ENCODE data around the gene ZBP1. TPM values are rescaled to one million over a fixed set of nuclear protein-coding genes. Genes with fewer than 3 reads are reported as not detected.

Gene ZBP1
- total RNA-seq, 2 donors from 2014 or later, result 4.0 to 6.8 TPM

DNA sequence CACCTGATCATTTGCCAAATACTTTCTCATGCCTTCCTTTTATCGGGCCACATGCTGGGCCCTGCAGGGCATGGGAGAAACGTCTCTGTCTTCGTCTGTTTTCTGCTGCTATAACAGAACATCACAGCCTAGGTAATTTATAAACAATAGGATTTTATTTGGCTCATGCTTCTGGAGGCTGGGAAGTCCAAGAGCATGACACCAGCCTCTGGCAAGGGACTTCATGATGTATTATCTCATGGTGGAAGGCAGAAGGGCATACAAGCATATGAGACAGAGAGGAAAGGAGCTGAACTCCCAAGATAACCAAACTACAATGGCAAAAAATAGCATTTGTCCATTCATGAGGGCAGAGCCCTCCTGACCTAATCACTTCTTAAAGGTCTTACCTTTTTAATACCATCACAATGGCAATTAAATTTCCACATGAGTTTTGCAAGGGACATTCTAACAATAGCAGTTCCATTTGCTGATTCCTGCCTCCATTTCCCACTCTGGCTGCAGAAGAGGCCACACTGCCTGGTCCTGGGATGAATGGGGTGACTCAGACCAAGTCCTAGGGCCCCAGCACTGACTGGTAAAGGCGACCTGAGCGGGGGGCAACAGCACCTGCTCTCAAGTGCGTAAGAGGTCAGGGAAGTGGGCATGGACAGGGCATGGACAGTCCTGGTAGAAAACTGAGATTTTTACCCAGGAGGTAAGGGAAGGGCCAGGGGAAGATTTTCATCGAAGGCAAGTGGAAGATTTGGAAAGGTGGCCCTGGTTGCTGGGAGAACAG is 5.1 kb upstream of the ZBP1 start:
- ATAC-seq, result no peak
- no peak for DNase-seq
- intact Hi-C loops (cut with DNase I, micrococcal nuclease), result no loop called here

DNA sequence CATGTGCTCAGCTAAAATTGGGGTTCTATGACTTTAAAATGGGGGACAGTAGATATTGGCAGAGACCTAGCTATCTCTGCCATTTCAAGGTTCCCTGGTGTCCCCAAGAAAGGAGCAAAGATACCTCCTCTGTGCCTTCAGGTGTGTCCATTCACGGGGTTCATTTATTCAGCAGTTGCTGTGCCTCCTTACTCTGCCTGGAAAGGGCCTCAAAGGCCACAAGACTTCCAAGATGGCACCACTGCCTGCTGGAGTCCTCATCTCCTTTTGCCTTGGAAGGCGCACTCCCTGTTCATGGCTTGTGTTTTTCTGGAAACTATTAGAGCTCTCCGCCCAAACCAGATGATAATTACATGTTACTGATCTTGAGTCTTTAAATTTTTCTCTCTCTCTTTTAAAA is 3.9 kb upstream of the ZBP1 start:
- DNase-seq, result no peak
- ATAC-seq, result no peak
- intact Hi-C loops (cut with DNase I, micrococcal nuclease), result no loop called here

DNA sequence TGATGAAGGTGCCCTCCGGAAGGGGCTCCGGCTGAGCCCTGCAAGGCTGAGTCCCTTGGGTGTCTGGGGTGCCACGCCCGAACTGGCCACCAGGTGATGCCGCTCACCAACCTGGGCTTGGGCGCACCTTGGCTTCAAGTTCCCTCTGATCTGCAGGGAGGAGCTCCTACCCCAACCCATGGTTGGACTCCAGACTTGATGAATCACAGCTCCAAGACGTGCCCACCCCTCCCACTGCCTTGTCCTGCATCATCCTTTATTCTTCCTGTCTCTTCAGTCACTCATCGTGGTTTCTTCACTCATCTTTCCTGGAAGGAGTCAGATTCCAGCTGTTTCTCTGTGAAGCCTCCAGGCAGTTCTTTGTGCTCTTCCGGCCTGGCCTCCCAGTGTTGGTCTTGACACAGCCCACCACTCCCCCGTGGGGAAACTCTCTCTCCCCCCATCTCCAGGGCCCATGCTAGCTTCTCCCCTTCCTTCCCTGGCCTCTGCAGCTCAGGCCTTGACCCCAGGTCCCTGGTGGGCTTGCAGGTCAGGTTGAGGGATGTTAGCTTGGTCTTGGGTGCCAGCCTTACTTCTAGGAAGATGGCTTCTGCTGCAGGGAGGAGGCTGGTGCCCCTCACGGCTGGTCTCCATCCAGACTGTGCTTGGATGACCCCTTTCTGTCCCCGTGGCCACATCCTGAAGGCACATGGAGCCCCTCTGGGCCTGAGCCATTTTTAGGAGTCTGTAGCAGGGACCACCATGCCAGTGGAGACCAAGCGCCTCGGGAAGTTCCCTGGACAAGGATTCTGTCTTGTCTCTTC is 2.6 kb upstream of the ZBP1 start:
- intact Hi-C loops (cut with DNase I, micrococcal nuclease), result no loop called here
- peak in 1 of 2 donors; percentile 81 for DNase-seq
- ATAC-seq, result peak; percentile 62

DNA sequence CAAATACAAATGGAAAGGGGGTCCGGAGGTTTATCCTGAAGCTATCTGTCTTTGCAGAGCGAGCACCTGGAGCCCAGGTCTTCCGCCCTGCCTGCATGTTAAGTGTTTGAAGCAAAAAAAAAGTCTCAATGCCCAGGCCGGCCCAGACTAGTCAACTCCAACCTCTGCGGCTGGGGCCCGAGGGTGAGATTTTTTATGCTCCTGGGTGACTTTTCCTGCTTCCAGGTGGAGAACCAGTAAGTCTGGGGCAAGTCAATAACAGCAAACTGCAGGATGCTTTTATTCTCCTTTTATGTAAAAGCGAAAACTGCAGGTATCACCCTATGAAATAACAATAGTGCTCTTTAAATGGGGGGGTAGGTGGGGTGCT is 2.0 kb upstream of the ZBP1 start:
- DNase-seq (no peak), ATAC-seq (no peak)
- intact Hi-C loops (cut with DNase I, micrococcal nuclease), result no loop called here

GRCh38 chr20:57621421-57622200 is 1.4 kb upstream of the ZBP1 start:
- ATAC-seq (peak; percentile 32), DNase-seq (no peak)
- intact Hi-C loops (cut with DNase I, micrococcal nuclease), result no loop called here

DNA sequence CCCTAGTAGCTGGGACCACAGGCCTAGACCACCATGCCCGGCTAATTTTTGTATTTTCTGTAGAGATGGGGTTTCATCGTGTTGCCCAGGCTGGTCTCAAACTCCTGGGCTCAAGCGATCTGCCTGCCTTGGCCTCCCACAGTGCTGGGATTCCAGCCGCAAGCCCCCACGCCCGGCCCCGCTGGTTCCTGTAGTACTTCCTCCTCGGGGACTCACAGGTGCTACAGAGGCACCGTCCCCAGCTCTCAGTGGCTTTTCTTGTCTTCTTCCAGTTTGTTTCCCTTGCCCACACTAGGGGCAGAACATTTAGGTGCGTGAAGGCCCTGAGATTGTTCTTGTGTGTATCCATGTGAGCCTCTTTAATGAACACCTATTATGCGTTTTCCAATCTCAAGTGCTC is 773 bp upstream of the ZBP1 start:
- no peak for DNase-seq
- intact Hi-C loops (cut with DNase I, micrococcal nuclease), result no loop called here

DNA sequence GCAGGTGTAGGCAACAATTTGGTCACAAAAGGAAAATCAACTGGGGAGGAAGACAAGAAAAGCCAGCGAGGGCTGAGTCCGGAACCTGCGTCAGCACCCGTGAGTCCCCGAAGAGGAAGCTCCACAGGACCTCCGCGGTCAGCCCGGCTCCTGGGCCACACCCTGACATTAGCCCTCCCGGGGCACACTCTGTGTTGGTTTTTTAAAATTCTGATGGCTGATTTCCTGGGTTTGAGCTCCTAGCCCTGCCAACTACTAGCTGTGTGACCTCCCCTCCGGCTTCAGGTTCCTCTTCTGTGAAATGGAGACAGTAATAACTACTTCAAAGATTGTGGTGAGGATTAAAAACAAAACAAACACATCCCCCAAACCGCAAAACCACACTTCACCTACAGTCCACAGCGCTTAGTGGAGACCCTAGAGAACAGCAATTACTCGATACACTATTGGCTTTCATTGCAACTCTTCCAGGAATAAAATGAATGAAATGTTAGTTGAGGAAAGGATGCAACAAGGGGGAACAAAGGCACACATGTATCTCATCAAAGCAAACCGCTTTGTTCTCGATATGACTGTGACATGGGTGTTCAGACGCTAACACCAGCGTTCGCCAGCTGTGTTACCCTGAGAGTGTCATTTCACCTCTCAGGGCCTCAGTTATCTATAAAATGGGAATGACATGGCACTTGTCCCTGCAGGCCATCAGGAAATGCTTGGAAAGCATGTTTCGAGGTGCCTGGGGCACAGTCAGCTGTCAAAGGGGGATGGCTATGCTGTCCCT is 985 bp downstream of the ZBP1 start:
- DNase-seq (peak; percentile 61 to 64), ATAC-seq (no peak)

More for the DNA sequence above, 773 bp upstream of the ZBP1 start:
- no peak for ATAC-seq

DNA sequence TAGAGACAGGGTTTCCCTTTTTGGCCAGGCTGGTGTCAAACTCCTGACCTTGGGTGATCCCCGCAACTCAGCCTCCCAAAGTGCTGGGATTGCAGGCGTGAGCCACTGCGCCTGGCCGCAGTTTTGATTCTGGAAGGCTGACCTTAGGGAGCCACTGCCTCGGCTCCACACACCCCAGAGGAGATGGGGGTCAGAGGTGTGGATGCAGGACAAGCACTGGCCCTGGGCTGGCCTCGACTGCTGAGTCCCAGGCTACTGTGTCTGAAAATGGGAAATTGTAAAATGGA is 1.5 kb downstream of the ZBP1 start:
- intact Hi-C loops (cut with DNase I, micrococcal nuclease), result no loop called here
- DNase-seq (no peak), ATAC-seq (no peak)

More for the DNA sequence above, 985 bp downstream of the ZBP1 start:
- intact Hi-C loops (cut with DNase I, micrococcal nuclease), result no loop called here

- ATAC-seq (peak; percentile 86), DNase-seq (peak; percentile 75 to 86)
- intact Hi-C loops (cut with DNase I, micrococcal nuclease), result no loop called here
These were observed 2.0 kb downstream of the ZBP1 start for GRCh38 chr20:57618091-57618763.

DNA sequence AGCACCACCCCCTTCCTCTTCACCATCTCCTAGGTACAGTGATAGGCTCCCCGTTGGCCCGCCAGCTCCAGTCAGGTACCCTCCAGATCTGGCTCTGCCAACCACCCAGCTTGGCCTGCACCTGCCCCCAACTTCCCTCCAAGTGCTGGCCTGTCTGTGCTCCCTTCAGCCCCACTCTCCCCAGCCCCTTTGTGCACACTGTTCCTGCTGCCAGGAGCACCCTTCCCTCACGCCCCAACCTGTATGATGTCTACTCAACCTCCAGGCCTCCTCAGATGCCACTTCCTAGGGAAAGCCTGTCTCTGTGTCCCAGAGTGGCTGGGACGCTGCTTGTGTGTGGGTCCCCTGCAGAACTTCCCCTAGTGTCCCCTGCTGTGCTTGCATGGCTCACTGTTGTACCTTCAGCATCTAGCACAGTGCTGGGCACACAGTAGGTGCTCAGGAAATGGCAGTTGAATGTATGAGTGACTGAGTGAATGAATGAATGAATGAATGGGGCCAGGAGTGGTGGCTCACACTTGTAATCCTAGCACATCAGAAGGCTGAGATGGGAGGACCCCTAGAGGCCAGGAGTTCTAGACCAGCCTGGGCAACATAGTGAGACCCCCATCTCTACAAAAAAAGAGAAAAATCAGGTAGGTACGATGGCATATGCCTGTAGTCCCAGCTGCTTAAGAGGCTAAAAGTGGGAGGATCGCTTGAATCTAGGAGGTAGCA is 3.0 kb downstream of the ZBP1 start:
- intact Hi-C loops (cut with DNase I, micrococcal nuclease), result no loop called here
- no peak for DNase-seq
- ATAC-seq, result no peak

DNA sequence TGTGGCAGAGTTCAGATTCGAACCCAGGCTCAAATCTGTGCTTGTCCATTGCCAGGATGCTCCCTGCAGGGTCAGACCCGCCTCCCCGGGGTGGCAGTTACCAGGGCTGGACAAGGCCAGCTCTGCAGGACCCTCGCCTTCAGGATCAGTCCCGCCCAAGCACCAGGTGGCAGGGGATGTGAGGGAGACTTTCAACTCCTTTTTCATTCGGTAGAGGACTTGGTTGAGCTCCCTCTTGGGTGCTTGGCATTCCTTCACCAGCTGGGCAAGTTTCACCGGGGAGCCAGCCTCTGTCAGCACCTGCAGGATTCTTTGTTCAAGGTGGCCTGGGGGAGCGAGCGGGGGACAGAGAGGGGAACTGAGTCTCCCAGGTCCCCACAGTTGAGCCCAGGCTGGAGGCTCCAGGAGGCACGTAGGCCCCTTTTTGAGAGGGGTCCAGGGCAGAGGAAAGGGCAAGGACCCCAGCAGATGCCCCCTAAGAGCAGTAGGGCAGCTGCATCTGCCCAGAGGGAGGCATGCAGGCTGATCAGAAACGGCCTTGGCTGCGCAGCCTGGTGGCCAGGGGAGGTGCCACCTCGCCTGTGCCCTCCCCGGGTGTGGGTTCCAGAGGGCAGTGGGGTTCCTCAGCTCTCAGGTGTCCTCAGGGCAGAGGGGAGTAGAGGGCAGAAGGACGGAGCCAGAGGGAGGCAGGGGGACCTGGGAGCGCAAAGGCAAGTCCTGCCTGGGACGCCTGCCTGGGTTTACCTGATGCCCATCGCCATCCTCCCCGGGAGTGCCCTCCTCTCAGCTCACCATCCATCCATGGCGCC is 3.9 kb downstream of the ZBP1 start:
- ATAC-seq (no peak), DNase-seq (no peak)
- intact Hi-C loops (cut with DNase I, micrococcal nuclease), result no loop called here

DNA sequence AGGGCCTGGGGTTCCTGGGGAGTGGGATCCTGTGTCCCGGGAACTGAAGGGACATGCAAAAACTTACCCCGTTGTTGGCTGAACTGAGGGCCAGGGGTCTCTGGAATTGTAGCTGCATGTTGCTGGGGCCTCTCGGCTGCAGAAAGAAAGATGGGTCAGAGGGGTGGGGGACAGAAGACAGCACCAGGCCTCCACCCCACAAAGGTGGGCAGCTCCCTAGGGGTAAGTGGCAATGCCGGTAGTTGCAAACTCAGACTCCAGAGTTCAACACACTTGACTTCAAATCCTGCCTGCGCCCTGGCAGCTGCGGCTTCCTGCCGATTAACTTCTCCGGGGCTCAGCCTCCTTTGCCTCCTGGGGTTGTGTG is 4.8 kb downstream of the ZBP1 start:
- intact Hi-C loops (cut with DNase I, micrococcal nuclease), result no loop called here
- ATAC-seq (no peak), DNase-seq (no peak)

DNA sequence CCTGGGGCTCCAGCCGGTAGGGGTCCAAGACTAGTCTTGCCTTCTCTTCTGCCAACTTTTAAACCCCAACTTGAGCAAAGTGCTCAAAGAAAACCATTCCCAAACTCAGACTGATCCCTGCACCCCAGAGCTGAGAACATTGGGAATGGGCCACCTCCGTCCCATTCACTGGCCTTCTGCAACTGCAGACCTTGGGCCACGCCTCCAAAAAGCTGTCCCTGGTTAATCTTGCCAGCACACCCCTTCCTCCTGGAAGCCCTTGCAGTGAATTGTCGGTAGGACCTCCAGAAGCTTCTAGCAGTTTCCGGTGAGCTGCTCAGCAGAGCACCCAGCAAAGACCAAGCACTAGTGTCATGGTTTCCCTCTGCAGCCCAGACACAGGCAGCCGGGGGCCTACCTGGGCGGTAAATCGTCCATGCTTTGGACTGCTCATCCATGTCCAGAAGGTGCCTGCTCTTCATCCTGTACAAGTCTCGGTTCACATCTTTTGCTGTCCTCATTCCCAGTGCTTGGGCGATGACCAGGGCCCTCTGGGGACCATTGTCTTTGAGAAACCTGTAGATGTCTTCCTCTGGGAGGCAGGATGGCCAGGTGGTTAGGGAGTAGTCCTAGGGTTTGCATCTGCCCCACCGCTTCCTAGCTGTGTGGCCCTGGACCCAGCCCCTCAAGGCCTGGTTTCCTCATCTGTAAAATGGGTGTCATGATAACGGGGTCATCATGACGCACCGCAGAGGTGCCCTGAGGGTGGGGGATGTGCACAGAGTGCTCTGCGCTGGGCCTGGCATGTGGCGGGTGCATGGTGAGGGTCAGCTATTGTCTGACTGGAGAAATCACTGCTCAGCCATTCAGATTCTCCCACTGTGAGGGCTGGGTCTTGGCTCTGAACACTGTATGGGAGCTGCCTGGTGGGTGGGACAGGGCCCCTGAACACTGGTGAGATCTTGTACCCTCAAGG is 5.5 kb downstream of the ZBP1 start:
- no peak for DNase-seq
- intact Hi-C loops (cut with DNase I, micrococcal nuclease), result no loop called here
- ATAC-seq, result no peak

GRCh38 chr20:57613481-57613921 is 6.7 kb downstream of the ZBP1 start:
- intact Hi-C loops (cut with DNase I, micrococcal nuclease), result no loop called here
- DNase-seq, result no peak
- no peak for ATAC-seq

- no peak for DNase-seq
- intact Hi-C loops (cut with DNase I, micrococcal nuclease), result no loop called here
- no peak for ATAC-seq
These were observed 7.3 kb downstream of the ZBP1 start for GRCh38 chr20:57612916-57613315.

GRCh38 chr20:57612436-57612835 is 7.8 kb downstream of the ZBP1 start:
- intact Hi-C loops (cut with DNase I, micrococcal nuclease), result no loop called here
- DNase-seq (no peak), ATAC-seq (no peak)

Measured in left colon (tissue), 2 donors.